Raji (cell line): ENCODE data around the gene LPO.

Experiments
- POLR2A ChIP-seq: IDR thresholded peaks from 2 replicates; pipeline ENCODE4 v1.6.1; 2011; ENCODE audit warnings: low read depth, low read length, control low read depth; ENCODE audit not compliant: insufficient read depth

Gene LPO

GRCh38 chr17:58308985-58309917 is 70.9 kb downstream of the LPO start:
- no peak for TF ChIP-seq POLR2A

GRCh38 chr17:58309918-58310259 is 71.5 kb downstream of the LPO start:
- TF ChIP-seq POLR2A = no peak

- TF ChIP-seq POLR2A = no peak
These were observed 72.4 kb downstream of the LPO start for GRCh38 chr17:58310511-58311428.

- TF ChIP-seq POLR2A = no peak
These were observed 73.1 kb downstream of the LPO start for GRCh38 chr17:58311429-58311894.

- no peak for TF ChIP-seq POLR2A
These were observed 73.7 kb downstream of the LPO start for GRCh38 chr17:58312021-58312630.

- no peak for TF ChIP-seq POLR2A
These were observed 74.4 kb downstream of the LPO start for GRCh38 chr17:58312829-58313228.

- no peak for TF ChIP-seq POLR2A
These were observed 75.7 kb downstream of the LPO start for GRCh38 chr17:58313815-58314705.

- no peak for TF ChIP-seq POLR2A
These were observed 76.3 kb downstream of the LPO start for GRCh38 chr17:58314706-58315015.

- no peak for TF ChIP-seq POLR2A
These were observed 76.9 kb downstream of the LPO start for GRCh38 chr17:58315281-58315711.

- TF ChIP-seq POLR2A = no peak
These were observed 77.4 kb downstream of the LPO start for GRCh38 chr17:58315750-58316149.

GRCh38 chr17:58316260-58316960 is 78.0 kb downstream of the LPO start:
- no peak for TF ChIP-seq POLR2A

- TF ChIP-seq POLR2A = no peak
These were observed 79.2 kb downstream of the LPO start for GRCh38 chr17:58317421-58318064.

- TF ChIP-seq POLR2A = no peak
These were observed 79.7 kb downstream of the LPO start for GRCh38 chr17:58318065-58318481.
